Activated naive CD8-positive, alpha-beta T cell treated with anti-CD3 and anti-CD28 coated beads, Interleukin-2, amount 10 ng/mL, durations not matched to agents 7 days and 5 days (primary cell): Measurements from ENCODE around the gene OR56A5. TPM values are rescaled to one million over a fixed set of nuclear protein-coding genes. Genes with fewer than 3 reads are reported as not detected.
"Not testable (repeated sequence)": the region's sequence is repeated elsewhere in the genome, so short reads cannot be mapped to it uniquely, and the experiment has no call there.

Experiments used
- ATAC-seq: fragments of 150-1000 bp; cut with Tn5 transposase; one replicate; pipeline ENCODE4 v1.10.0; 2021; ENCODE audit warnings: low read depth, moderate library complexity
- POLR2A ChIA-PET: fragments of 350-600 bp; sonication (Branson Sonifier 250); formaldehyde crosslinking; loops from one replicate; lab custom pipeline; 2021; ENCODE audit warnings: antibody characterized with exemption; lab: Charles Lee
- DNase-seq: peaks from one replicate; pipeline ENCODE4 v3.0.0; 2021
- H3K27ac Mint-ChIP-seq: one replicate; pipeline ENCODE4 v1.8.0; 2022; ENCODE audit warnings: mild to moderate bottlenecking, mixed read lengths
- H3K27me3 Mint-ChIP-seq: one replicate; pipeline ENCODE4 v1.8.0; 2022; ENCODE audit warnings: mild to moderate bottlenecking, moderate library complexity, mixed read lengths
- H3K36me3 Mint-ChIP-seq: one replicate; pipeline ENCODE4 v1.8.0; 2021; ENCODE audit warnings: mild to moderate bottlenecking, mixed read lengths
- H3K4me1 Mint-ChIP-seq: one replicate; pipeline ENCODE4 v1.8.0; 2021; ENCODE audit warnings: mixed read lengths
- H3K4me3 Mint-ChIP-seq: one replicate; pipeline ENCODE4 v1.8.0; 2022; ENCODE audit warnings: mild to moderate bottlenecking, moderate library complexity, mixed read lengths
- H3K9me3 Mint-ChIP-seq: one replicate; pipeline ENCODE4 v1.8.0; 2021; ENCODE audit warnings: mixed read lengths
- total RNA-seq, 2 experiments: library from RNA; stranded (reverse); gene quantifications; one replicate each; pipeline ENCODE4 v1.2.3, GENCODE V29; 2021

The OR56A5 gene
- total RNA-seq, 2 experiments from 2014 or later, result not detected

GRCh38 chr11:5966958-5967357, 1.3 kb downstream of the OR56A5 start:
- no peak for DNase-seq
- no peaks in the 10 kb centered on the region for H3K4me1 Mint-ChIP-seq

GRCh38 chr11:5960704-5961320, 7.5 kb downstream of the OR56A5 start:
- H3K36me3 Mint-ChIP-seq, H3K4me3 Mint-ChIP-seq, ATAC-seq, H3K27me3 Mint-ChIP-seq, H3K9me3 Mint-ChIP-seq, H3K27ac Mint-ChIP-seq, DNase-seq, H3K4me1 Mint-ChIP-seq, POLR2A ChIA-PET: not testable (repeated sequence)

More at GRCh38 chr11:5966958-5967357, 1.3 kb downstream of the OR56A5 start:
- Mint-ChIP-seq H3K4me3 (no peak overlapping the region), H3K27ac (no peak overlapping the region), H3K36me3 (no peaks in the 10 kb centered on the region), H3K27me3 (peaks cover 10% of the 10 kb centered on the region), H3K9me3 (peaks cover 4% of the 10 kb centered on the region)
- ATAC-seq, result no peak
- POLR2A ChIA-PET, result interaction anchor here (0.7 kb wide), 1 partner anchor 49 kb away, joined by 3 read pairs; no protein-coding TSS in a partner anchor

GRCh38 chr11:5955586-5955985, 12.7 kb downstream of the OR56A5 start:
- no peak overlapping the region for H3K27ac Mint-ChIP-seq
- H3K4me1 Mint-ChIP-seq, result no peaks in the 10 kb centered on the region
- H3K36me3 Mint-ChIP-seq, result no peaks in the 10 kb centered on the region
- DNase-seq (no peak), ATAC-seq (no peak)
- H3K9me3 Mint-ChIP-seq, result no peaks in the 10 kb centered on the region
- POLR2A ChIA-PET, result no interaction called here
- H3K4me3 Mint-ChIP-seq, result no peak overlapping the region
- H3K27me3 Mint-ChIP-seq, result peaks cover 3% of the 10 kb centered on the region

GRCh38 chr11:5941951-5942350, 26.3 kb downstream of the OR56A5 start, which contains the start of gene OR56A3:
OR56A3 (plus strand) TSS chr11:5942251; CDS start chr11:5947347, 5,096 bp downstream.
- no peaks in the 10 kb centered on the region for H3K4me1 Mint-ChIP-seq
- no peak for ATAC-seq
- POLR2A ChIA-PET, result no interaction called here
- no peaks in the 10 kb centered on the region for H3K36me3 Mint-ChIP-seq
- H3K27ac Mint-ChIP-seq, result no peak within 1 kb of the TSS
- no peak for DNase-seq
- H3K9me3 Mint-ChIP-seq, result peaks cover 4% of the 10 kb centered on the region
- H3K27me3 Mint-ChIP-seq, result peaks cover 8% of the 10 kb centered on the region
- H3K4me3 Mint-ChIP-seq, result no peak within 1 kb of the TSS

GRCh38 chr11:5940748-5941147, 27.5 kb downstream of the OR56A5 start:
- Mint-ChIP-seq H3K4me1 (no peaks in the 10 kb centered on the region), H3K27me3 (peaks cover 8% of the 10 kb centered on the region), H3K36me3 (no peaks in the 10 kb centered on the region), H3K4me3 (no peak overlapping the region), H3K27ac (no peak overlapping the region), H3K9me3 (peaks cover 6% of the 10 kb centered on the region)
- no peak for DNase-seq
- POLR2A ChIA-PET, result no interaction called here
- no peak for ATAC-seq

GRCh38 chr11:5938603-5938965, 29.7 kb downstream of the OR56A5 start:
- H3K27me3 Mint-ChIP-seq, result peaks cover 3% of the 10 kb centered on the region
- no peak overlapping the region for H3K4me3 Mint-ChIP-seq
- DNase-seq, result no peak
- no peaks in the 10 kb centered on the region for H3K4me1 Mint-ChIP-seq
- no peak overlapping the region for H3K27ac Mint-ChIP-seq
- H3K36me3 Mint-ChIP-seq, result no peaks in the 10 kb centered on the region
- ATAC-seq, result no peak
- peaks cover 6% of the 10 kb centered on the region for H3K9me3 Mint-ChIP-seq
- POLR2A ChIA-PET, result no interaction called here

- H3K9me3 Mint-ChIP-seq, result peaks cover 6% of the 10 kb centered on the region
- H3K4me3 Mint-ChIP-seq, result no peak overlapping the region
- no peak overlapping the region for H3K27ac Mint-ChIP-seq
- no peaks in the 10 kb centered on the region for H3K4me1 Mint-ChIP-seq
- POLR2A ChIA-PET, result no interaction called here
- H3K27me3 Mint-ChIP-seq, result peaks cover under 1% of the 10 kb centered on the region
- DNase-seq (no peak), ATAC-seq (no peak)
- H3K36me3 Mint-ChIP-seq, result no peaks in the 10 kb centered on the region
Measured at GRCh38 chr11:5937868-5938602, 30.3 kb downstream of the OR56A5 start.

- Mint-ChIP-seq H3K27me3 (no peaks in the 10 kb centered on the region), H3K36me3 (no peaks in the 10 kb centered on the region), H3K27ac (no peak overlapping the region), H3K4me3 (no peak overlapping the region), H3K9me3 (peaks cover 13% of the 10 kb centered on the region), H3K4me1 (no peaks in the 10 kb centered on the region)
- DNase-seq (no peak), ATAC-seq (no peak)
- POLR2A ChIA-PET, result no interaction called here
Measured at GRCh38 chr11:5933116-5933515, 35.2 kb downstream of the OR56A5 start.

GRCh38 chr11:5932671-5933070, 35.6 kb downstream of the OR56A5 start:
- DNase-seq, result no peak
- H3K27ac Mint-ChIP-seq, result no peak overlapping the region
- H3K4me1 Mint-ChIP-seq, result no peaks in the 10 kb centered on the region
- ATAC-seq, result no peak
- no peaks in the 10 kb centered on the region for H3K27me3 Mint-ChIP-seq
- no peaks in the 10 kb centered on the region for H3K36me3 Mint-ChIP-seq
- no peak overlapping the region for H3K4me3 Mint-ChIP-seq
- H3K9me3 Mint-ChIP-seq, result peaks cover 11% of the 10 kb centered on the region
- POLR2A ChIA-PET, result no interaction called here

- no peaks in the 10 kb centered on the region for H3K27me3 Mint-ChIP-seq
- no peaks in the 10 kb centered on the region for H3K36me3 Mint-ChIP-seq
- POLR2A ChIA-PET, result no interaction called here
- DNase-seq (no peak), ATAC-seq (no peak)
- H3K9me3 Mint-ChIP-seq, result peaks cover 7% of the 10 kb centered on the region
- H3K4me3 Mint-ChIP-seq, result no peak overlapping the region
- H3K4me1 Mint-ChIP-seq, result no peaks in the 10 kb centered on the region
- no peak overlapping the region for H3K27ac Mint-ChIP-seq
Measured at GRCh38 chr11:5931061-5931460, 37.2 kb downstream of the OR56A5 start.

GRCh38 chr11:5930614-5931013, 37.7 kb downstream of the OR56A5 start:
- Mint-ChIP-seq H3K4me1 (no peaks in the 10 kb centered on the region), H3K9me3 (peaks cover 7% of the 10 kb centered on the region), H3K4me3 (no peak overlapping the region), H3K27me3 (no peaks in the 10 kb centered on the region), H3K36me3 (no peaks in the 10 kb centered on the region), H3K27ac (no peak overlapping the region)
- no peak for DNase-seq
- ATAC-seq, result no peak
- POLR2A ChIA-PET, result no interaction called here

- POLR2A ChIA-PET, result no interaction called here
- Mint-ChIP-seq H3K27me3 (no peaks in the 10 kb centered on the region), H3K36me3 (no peaks in the 10 kb centered on the region), H3K27ac (no peak overlapping the region), H3K4me1 (no peaks in the 10 kb centered on the region), H3K9me3 (peaks cover 7% of the 10 kb centered on the region), H3K4me3 (no peak overlapping the region)
- no peak for DNase-seq
- ATAC-seq, result no peak
Measured at GRCh38 chr11:5929571-5930368, 38.5 kb downstream of the OR56A5 start.

GRCh38 chr11:5928811-5929210, 39.5 kb downstream of the OR56A5 start:
- no peaks in the 10 kb centered on the region for H3K27me3 Mint-ChIP-seq
- DNase-seq, result no peak
- no peak overlapping the region for H3K27ac Mint-ChIP-seq
- H3K4me1 Mint-ChIP-seq, result no peaks in the 10 kb centered on the region
- peaks cover 8% of the 10 kb centered on the region for H3K9me3 Mint-ChIP-seq
- H3K36me3 Mint-ChIP-seq, result no peaks in the 10 kb centered on the region
- ATAC-seq, result no peak
- H3K4me3 Mint-ChIP-seq, result no peak overlapping the region
- POLR2A ChIA-PET, result no interaction called here
